HG03066 (cell line): ENCODE results near the gene CREB5.

ENCODE experiments used
- ATAC-seq: cut with Tn5 transposase; IDR thresholded peaks from one replicate; pipeline ENCODE4 v1.9.1; 2021; ENCODE audit warnings: low read depth; ENCODE audit not compliant: unreplicated experiment

Gene CREB5

DNA sequence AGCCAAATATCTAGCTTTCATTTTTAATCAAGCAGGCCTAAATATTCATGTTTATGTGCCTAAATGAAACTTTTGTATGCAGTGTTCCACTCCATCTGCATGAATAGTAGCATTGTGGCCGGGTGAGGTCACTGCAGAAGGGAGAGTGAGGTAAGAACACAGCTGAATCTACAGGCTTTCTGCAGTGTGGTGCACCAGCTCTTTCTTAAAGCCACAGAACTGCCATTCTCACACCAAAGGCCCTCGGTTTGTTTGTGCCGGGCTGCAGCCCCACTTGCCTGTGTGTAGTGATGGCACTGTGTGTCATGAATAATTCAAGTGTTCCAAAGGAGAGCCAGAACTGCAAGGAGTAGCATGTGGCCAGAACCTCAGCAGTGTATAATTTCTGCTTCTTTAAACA is 341.7 kb downstream of the CREB5 start:
- no peak for ATAC-seq

DNA sequence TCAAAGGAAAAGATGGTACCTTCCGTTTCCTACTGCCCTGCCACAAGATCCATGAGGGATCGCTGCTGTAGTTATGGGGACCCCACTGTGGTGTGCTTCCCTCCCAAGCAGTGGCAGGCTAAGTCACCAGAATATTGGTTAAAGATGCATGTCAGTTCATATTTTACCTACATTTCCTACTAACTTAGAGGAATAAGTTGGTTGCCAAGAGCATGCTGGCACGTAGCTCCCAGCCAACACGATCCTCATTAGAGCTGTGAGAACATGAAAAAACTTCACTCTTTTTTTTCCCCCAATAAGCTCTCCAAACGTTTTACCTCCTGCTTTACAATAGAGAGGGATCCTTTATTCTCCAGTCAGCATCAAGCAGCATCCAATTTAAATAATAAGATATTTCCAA is 342.1 kb downstream of the CREB5 start:
- no peak for ATAC-seq

DNA sequence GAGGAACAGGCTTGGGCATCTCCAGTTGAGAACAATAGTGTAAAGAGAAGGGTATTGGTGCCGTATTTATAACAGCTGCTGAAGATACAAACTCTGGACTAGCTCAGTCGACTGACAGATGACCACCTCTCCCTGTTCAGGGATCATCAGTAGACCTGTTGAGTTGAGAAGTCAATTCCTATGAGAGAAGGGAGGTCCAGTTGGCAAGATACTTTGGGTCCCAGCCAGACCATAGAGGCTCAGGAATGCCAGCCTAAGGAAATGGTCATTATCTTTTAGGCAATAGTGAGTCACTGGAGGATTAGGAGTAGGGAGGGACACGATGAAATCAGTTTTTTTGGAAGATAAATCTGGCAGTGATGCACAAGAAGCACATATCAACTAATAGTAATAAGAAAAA is 342.9 kb downstream of the CREB5 start:
- ATAC-seq = no peak

GRCh38 chr7:28758186-28758585 is 345.9 kb downstream of the CREB5 start:
- ATAC-seq = no peak

GRCh38 chr7:28759475-28759971 is 347.2 kb downstream of the CREB5 start:
- ATAC-seq = no peak

DNA sequence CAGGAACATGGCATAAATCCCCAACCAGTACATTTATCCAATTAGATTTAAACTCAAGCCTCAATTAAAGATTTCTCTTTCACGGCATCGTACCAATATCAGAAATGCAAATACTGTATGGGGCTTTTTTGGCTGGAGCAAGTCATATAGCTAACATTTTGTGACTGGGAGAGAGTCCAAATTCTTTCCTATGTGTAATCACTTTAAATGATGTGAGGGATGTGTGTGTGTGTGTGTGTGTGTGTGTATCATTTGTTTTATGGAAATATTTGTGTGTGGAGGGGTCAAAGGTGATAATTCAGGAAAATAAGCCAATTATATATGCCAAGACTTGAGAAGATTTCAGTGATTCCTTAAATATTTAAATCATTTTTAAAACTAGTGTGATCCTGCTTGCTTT is 349.2 kb downstream of the CREB5 start:
- no peak for ATAC-seq

GRCh38 chr7:28762651-28763050 is 350.3 kb downstream of the CREB5 start:
- ATAC-seq = no peak

DNA sequence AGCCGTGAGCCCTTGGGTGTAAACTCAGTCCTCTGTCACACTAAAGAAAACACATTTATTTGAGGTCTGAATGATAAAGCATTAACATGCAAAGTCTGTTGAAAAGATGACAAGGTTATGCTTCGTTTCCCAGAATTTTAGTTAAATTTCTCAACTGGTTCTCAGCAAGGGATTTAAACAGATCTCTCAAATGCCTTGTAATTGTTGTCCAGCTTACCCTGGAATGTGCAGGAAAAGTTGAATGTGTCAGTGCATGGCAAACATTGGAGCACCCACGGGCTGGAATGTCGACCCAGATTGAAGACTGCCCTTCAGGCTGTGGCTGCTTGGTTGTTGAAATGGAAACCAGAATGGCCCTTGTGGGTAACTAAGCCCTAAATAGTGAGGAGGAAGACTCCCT is 354.0 kb downstream of the CREB5 start:
- ATAC-seq = no peak

DNA sequence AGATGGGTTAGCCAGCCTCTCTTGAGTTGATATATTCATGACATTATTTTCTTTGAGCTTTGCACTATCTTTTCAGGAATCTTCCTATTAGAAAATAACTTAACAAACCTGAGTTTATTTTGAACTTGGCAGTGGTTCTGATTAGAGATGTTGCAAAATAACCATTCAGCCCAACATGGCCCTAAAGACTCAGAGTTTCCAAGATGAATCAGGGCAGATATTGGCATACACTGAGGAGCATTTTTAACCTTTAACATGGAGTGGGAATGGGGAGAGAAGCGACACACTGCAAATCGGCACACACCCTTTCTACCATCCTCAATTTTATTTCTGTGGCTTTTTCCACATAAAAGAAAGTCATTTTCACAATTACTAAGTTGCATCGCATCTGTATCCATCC is 355.0 kb downstream of the CREB5 start:
- no peak for ATAC-seq

DNA sequence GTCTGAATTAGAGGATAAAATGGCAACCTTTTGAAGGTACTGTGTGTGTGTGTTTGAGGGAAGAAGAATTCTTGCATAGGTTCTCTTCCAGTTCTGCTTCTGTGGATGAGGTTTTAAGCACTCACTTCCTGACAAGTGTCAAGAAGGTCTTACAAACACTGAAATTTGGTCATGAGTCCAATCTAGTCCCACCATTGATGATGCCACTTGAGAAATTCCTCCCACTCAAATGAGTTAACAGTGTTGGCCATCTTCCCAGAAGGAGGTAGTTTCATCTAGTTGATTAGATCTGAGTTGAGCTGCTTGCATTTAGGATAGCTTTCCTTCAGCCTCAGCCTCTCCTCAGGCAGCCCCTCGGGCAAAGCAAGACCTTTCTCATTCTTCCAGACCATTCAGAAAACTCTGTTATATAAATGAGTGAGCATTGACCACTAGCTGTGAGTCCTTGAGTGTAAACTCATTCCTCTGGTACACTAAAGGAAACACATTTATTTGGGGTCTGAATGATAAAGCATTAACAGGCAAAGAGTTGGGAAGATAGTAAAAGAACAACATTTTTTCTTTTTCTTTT is 356.3 kb downstream of the CREB5 start:
- ATAC-seq = no peak

DNA sequence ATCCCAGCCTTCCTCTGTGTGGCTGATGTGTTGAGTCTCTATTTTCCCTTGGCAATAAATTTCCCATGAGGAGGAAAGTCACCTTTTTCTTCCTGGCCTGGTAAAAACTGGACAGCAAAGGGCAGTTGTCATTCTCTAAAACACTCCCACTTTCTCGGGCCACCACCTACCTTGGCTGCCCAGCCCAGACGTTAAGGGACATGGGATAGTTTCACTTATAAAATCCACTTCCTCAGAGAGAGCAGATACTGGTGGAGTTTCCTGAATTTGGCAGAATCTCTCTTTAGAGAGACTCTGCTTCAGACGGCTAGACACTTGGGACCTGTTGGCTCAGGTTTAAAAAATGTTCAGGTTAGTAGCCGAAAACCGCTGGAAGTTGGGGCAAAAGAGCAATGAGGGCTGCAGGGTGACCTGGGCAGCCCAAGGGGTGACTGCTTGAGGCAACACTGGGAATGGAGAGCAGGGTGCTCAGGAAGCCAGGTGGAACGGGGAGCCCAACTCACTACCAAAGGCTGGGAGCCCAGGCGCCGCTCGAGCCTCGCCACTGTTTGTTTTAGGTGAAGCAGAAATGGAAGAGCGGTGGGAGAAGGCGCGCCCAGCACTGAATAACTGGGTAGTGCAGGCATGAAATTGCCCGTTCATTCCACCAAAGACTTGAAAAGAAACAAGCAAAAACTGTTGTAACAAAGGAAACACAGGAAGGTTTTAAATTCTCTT is 359.7 kb downstream of the CREB5 start:
- no peak for ATAC-seq

GRCh38 chr7:28773423-28774145 is 361.3 kb downstream of the CREB5 start:
- no peak for ATAC-seq

DNA sequence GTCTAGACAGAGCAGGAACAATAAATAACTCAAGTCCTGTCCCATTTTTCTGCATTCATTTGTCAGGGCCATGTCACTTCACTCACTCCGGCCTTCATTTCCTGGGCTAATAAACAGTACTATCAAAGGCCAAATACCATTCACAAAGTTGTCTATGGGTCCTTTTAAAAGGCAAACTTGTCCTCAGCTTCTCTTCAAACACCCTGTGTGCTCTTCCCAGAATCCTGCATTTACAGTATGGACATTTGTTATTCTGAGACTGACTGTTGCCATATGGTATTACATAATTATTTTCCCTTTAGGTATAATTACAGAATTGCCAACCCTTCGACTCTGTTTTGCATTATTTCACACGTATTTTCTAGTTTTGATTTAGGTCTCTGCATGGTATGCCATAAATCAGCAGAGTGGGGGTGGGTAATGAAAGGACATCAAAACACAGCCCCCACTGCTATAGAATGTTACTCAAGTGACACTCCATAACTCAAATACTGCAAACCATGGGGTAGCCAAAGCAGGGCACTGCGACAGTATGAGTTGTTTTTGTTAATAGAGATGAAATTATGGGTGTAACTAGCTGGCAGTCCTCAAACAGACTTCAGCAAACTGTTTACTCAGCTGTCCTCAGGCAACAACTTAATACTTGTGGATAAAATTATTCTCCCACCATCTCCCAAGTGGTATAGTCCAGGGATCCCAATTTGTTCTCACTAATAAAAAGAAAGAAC is 362.1 kb downstream of the CREB5 start:
- ATAC-seq = no peak

DNA sequence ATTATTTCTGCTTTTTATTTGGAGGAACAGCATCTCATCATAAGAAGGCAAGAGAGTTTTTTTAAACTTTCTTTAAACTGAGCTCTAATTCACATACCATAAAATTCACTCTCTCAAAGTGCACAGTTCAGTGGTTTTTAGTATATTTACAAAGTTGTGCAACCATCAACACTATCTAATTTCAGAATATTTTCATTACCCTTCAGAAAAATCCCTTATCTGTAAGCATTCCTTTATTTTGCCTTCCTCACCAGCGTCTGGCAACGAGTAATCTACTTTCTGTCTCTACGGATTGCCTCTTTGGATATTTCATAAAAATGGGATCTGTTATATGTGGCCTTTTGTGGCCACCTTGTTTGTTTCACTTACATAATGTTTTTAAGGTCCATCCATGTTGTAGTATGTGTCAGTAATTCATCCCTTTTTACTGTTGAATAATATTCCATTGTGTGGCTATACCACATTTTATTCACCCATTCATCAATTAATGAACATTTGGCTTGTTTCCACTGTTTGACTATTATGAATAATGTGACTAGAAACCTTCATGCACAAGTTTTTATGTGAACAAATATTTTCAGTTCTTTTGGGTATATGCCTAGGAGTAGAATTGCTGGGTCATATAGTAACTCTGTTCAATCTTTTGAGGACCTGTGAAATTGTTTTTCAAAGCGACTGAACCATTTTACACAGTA is 364.3 kb downstream of the CREB5 start:
- no peak for ATAC-seq

GRCh38 chr7:28778786-28779185 is 366.5 kb downstream of the CREB5 start:
- no peak for ATAC-seq

DNA sequence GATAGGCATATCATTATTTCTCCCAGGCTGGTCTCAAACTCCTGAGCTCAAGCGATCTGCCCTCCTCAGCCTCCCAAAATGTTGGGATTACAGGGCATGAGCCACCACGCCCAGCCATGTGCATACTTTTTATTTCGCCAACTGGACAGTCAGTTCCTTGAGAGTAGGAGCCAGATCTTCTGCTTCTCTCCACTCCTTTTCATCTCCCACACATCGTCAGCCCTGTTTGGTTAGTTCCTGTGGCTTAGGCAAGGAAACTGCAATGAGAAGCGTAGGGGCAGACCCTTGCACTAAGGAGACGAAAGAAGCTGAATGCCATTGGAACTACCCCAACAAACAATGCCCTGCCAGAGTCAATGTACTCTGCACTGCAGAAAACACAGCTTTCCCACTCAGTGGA is 367.6 kb downstream of the CREB5 start:
- no peak for ATAC-seq

GRCh38 chr7:28782362-28782761 is 370.0 kb downstream of the CREB5 start:
- no peak for ATAC-seq

DNA sequence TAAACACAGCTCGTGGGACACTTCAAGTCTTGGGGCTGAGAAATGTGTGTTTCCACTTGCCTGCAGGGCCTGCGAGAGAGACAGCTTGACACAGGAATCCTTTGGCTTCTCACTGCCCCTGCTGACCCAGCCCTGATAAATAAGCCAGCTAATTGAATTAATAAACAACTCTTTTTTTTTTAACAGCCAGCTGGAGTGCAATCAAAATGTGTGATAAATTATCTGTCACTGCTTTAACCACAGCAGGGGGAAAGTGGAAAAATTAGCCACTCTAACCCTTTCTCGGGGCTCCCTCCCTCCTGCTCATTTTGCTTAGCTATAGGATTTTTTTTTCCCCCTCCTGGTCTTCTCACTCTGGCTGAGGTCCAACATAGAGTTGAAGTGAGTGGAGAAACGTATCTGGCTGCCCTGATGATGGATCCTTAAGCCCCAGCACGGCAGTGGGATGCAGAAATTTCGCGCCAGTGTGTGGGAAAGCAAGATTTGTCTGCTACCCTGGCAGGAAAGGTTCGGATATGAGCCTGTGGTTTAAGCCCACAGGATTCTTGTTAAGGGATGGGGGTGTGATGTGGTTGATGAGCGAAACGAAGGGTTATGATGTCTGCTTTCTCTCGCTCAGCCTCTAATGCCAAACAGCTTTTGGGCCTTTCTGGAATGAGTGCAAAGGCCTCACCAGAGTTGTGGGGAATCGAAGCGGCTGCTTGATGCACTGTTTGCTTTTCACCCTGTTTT is 372.0 kb downstream of the CREB5 start:
- ATAC-seq = no peak

DNA sequence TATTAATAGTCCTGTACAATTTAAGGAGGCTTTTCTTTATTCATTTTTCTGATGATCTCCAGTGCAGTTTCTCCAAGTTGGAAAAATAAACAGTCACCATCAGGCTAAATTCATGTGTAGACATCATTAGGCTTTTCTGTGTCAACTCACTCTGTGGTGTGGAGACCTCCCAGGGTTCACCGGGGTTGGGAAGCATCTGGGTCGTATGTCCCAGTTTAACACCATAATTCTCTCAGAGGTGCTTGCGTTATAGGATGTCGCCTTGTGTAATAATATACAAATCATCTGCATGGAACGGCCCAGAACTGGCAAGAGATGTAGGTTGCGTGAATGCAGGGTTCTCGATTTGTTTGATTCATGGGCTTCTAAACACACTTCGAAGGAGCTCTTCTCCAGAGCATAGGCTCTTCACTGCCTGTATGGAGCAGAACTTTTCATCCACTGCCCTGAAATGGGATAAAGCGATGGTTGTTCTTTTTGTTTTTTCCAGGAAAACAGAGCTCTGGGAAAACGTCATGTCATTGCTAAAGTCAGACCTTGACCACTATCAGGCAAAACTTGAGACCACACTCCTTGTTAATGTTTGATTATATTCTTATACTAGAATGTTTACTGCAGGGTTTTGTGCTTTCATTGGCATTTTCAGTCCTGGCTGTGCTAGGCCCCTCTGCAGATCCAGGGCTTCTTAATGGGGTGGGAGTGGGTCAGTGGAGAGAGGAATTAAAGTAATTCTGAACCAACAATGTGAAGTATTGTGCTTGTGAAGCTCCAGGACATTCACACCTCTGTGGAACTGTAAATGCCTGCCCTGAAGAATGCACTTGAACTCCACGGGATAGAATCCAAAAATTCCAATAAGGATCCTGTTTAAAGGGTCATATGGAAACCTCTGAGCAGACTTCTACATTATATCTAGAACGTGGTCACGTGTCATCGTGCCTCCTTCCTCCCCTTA is 373.0 kb downstream of the CREB5 start:
- no peak for ATAC-seq
